SH-SY5Y (cell line): ENCODE results near the gene SVEP1.

Experiments used
- GATA2 ChIP-seq: IDR thresholded peaks from 2 replicates; pipeline ENCODE4 v1.6.1; 2011; ENCODE audit warnings: mild to moderate bottlenecking, low read depth, low read length
- GATA3 ChIP-seq: IDR thresholded peaks from 2 replicates; pipeline ENCODE4 v1.6.1; 2011; ENCODE audit warnings: low read depth, mild to moderate bottlenecking, low read length, moderate library complexity

- TF ChIP-seq GATA3 = no peak
- no peak for TF ChIP-seq GATA2
These were observed 46.5 kb downstream of the SVEP1 start for GRCh38 chr9:110532908-110533665.
